Memory B cell (primary cell): ENCODE data around the gene SCFD2.
"Not testable (repeated sequence)": the region's sequence is repeated elsewhere in the genome, so short reads cannot be mapped to it uniquely, and the experiment has no call there.

ENCODE experiments used
- ATAC-seq: fragments of 150-1000 bp; cut with Tn5 transposase; 2 replicates; pipeline ENCODE4 v1.10.0; 2021; ENCODE audit warnings: low read depth, mild to moderate bottlenecking, moderate library complexity
- DNase-seq, 2 donors: peaks; one replicate each; pipeline ENCODE4 v3.0.0; 2022; ENCODE audit warnings: low spot score in 2 of 2
- H3K27ac Mint-ChIP-seq: one replicate; pipeline ENCODE4 v1.8.0; 2022; ENCODE audit warnings: mild to moderate bottlenecking, moderate library complexity, mixed read lengths
- H3K27me3 Mint-ChIP-seq: one replicate; pipeline ENCODE4 v1.8.0; 2022; ENCODE audit warnings: mixed read lengths
- H3K36me3 Mint-ChIP-seq: one replicate; pipeline ENCODE4 v1.8.0; 2022; ENCODE audit warnings: mild to moderate bottlenecking, mixed read lengths
- H3K4me1 Mint-ChIP-seq: one replicate; pipeline ENCODE4 v1.8.0; 2022; ENCODE audit warnings: mixed read lengths
- H3K4me3 Mint-ChIP-seq: one replicate; pipeline ENCODE4 v1.8.0; 2022; ENCODE audit warnings: mild to moderate bottlenecking, moderate library complexity, mixed read lengths
- H3K9me3 Mint-ChIP-seq: one replicate; pipeline ENCODE4 v1.8.0; 2022; ENCODE audit warnings: mixed read lengths

The SCFD2 gene

DNA sequence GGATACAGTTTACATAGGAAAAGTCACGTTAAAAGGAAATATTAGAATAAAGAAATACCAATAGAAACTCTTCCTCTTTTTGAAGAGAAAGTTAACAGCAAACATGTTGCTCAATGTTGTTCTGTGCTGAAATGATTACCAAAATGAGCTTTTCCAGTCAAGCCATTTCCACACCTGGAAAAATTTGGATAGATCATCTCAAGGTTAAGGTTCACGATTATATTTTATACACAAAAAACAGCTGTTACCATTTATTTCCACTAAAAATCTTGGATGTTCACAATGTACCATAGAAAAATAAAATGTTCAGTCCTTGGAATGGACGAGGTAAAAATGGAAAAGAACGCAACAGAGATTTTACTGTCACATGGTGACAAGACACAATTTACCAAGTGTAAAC, 218.7 kb downstream of the SCFD2 start:
- Mint-ChIP-seq H3K9me3 (peaks cover 1% of the 10 kb centered on the region), H3K27ac (no peak overlapping the region), H3K4me3 (no peak overlapping the region), H3K4me1 (peaks cover 2% of the 10 kb centered on the region), H3K36me3 (peaks cover 16% of the 10 kb centered on the region), H3K27me3 (no peaks in the 10 kb centered on the region)
- DNase-seq (no peak), ATAC-seq (no peak)

DNA sequence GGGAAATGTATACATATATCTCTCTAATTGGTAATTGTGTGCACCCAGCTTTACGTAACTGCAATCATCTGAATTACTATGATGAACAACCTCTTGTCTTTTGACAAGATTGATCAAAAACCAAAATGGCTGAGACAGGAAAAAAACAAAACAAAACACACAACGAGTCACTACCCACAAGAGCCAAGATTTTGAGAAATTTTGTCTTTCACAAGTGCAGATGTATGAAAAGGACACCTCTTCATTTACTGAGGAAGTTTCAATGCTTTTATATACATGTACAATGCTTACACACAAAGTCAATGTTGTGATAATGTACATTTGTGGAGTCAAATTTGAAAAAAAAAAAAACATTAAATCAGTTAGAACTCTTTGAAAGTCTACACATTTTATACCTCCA, 224.6 kb downstream of the SCFD2 start:
- H3K4me1 Mint-ChIP-seq = peaks cover 4% of the 10 kb centered on the region
- ATAC-seq (no peak), DNase-seq (no peak)
- H3K9me3 Mint-ChIP-seq = no peaks in the 10 kb centered on the region
- peaks cover 19% of the 10 kb centered on the region for H3K36me3 Mint-ChIP-seq
- H3K27me3 Mint-ChIP-seq = no peaks in the 10 kb centered on the region
- no peak overlapping the region for H3K4me3 Mint-ChIP-seq
- H3K27ac Mint-ChIP-seq = no peak overlapping the region

- not testable (repeated sequence) for H3K27me3 Mint-ChIP-seq, H3K9me3 Mint-ChIP-seq, ATAC-seq, DNase-seq, H3K27ac Mint-ChIP-seq, H3K4me1 Mint-ChIP-seq, H3K4me3 Mint-ChIP-seq
- H3K36me3 Mint-ChIP-seq = peaks cover 14% of the 10 kb centered on the region
These were observed 226.6 kb downstream of the SCFD2 start for GRCh38 chr4:53139256-53139655.

DNA sequence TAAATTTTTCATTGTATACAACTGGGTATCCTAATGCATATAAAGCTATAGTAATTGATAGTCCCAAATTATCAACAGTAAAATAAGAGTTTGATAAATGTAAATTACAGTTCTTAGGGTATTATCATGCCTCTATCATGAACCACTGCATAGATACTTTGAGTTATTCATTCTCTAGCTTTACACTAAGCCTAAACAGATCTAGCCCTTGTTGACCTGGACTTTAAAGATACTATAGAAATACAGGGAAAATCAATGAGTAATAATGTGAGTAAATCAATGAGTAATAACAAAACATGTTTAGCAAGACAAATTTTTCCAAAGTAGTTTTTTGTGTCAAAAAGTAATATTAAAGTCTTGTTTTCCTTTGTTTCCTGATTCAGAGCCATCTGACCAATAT, 228.4 kb downstream of the SCFD2 start:
- peaks cover 4% of the 10 kb centered on the region for H3K4me1 Mint-ChIP-seq
- H3K4me3 Mint-ChIP-seq = no peak overlapping the region
- DNase-seq (no peak), ATAC-seq (no peak)
- no peaks in the 10 kb centered on the region for H3K9me3 Mint-ChIP-seq
- H3K36me3 Mint-ChIP-seq = peaks cover 14% of the 10 kb centered on the region
- no peak overlapping the region for H3K27ac Mint-ChIP-seq
- H3K27me3 Mint-ChIP-seq = no peaks in the 10 kb centered on the region

DNA sequence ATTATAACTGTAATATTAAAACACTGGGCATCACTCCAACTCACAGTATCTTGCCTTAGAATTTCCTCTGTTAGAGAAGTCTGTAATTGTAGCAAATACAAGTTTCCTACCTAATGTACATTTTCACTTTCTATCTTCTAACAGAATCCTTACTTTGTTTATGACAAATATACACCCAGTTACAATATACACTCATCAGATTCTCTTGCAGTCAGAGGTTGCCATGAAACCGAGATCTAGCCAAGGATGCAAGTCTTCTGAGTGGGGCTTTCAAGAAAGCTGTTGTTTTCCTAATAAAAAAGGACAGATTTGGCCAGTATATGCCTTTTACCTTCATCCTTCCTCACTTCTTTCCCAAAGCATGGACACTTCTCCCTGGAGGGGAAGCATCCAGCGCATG, 228.9 kb downstream of the SCFD2 start:
- Mint-ChIP-seq H3K4me1 (peaks cover 4% of the 10 kb centered on the region), H3K36me3 (peaks cover 12% of the 10 kb centered on the region), H3K4me3 (no peak overlapping the region), H3K9me3 (no peaks in the 10 kb centered on the region), H3K27ac (no peak overlapping the region), H3K27me3 (no peaks in the 10 kb centered on the region)
- no peak for DNase-seq
- ATAC-seq = no peak

- no peak for DNase-seq
- Mint-ChIP-seq H3K27ac (no peak overlapping the region), H3K36me3 (peaks cover 10% of the 10 kb centered on the region), H3K9me3 (no peaks in the 10 kb centered on the region), H3K4me3 (no peak overlapping the region), H3K27me3 (no peaks in the 10 kb centered on the region), H3K4me1 (no peaks in the 10 kb centered on the region)
- no peak for ATAC-seq
These were observed 233.5 kb downstream of the SCFD2 start for GRCh38 chr4:53132132-53132891.

DNA sequence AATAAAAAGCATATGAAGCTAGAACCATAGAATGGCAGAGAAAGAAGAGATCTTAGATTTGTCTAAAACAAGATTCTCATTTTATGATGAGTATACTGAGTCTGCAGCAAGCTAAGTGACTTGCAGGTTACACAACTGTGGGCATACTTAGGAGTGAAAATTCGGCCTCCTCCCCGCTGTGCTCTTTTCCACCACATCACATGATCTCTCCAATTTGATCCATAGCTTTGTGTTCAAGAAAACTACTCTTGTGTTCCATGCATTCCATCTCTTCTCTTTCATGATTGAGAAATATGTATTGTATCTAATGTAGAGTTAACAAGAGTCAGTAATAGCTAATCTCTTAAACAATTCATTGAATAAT, 234.3 kb downstream of the SCFD2 start:
- Mint-ChIP-seq H3K27me3 (no peaks in the 10 kb centered on the region), H3K4me3 (no peak overlapping the region), H3K36me3 (peaks cover 9% of the 10 kb centered on the region), H3K4me1 (no peaks in the 10 kb centered on the region), H3K27ac (no peak overlapping the region), H3K9me3 (no peaks in the 10 kb centered on the region)
- DNase-seq = no peak
- ATAC-seq = no peak

DNA sequence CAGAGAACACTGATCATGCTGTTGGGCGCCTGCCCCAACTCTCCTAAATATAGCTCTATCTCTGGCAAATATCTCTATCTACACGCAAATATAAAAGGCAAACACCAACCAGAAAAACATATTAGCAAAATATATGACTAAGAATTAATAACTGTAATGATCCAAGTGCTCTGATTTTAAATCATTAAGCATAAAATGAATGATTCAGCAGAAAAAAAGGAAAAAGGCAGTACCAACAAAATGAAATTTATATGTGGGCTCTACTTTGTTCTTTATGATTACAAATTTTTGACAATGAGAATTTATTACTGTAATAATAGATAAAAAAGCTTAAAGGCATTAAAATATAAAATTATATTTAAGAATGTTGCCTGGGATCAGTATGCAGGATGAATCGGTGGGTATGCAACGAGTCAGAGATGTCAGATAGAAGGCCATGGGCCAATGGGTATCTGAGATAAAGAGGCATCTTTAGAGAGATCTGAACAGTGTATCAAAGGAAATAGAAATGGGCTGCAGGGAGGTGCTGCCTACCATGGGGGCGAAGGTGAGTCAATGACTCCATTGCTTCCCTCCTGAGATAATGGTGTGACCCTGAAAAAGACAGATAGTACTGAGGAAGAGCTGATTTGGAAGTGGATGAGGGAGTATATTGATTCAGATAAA, 234.8 kb downstream of the SCFD2 start:
- H3K27me3 Mint-ChIP-seq = no peaks in the 10 kb centered on the region
- no peak overlapping the region for H3K27ac Mint-ChIP-seq
- H3K36me3 Mint-ChIP-seq = peaks cover 10% of the 10 kb centered on the region
- H3K4me1 Mint-ChIP-seq = peaks cover under 1% of the 10 kb centered on the region
- no peak overlapping the region for H3K4me3 Mint-ChIP-seq
- DNase-seq (no peak), ATAC-seq (no peak)
- no peaks in the 10 kb centered on the region for H3K9me3 Mint-ChIP-seq

DNA sequence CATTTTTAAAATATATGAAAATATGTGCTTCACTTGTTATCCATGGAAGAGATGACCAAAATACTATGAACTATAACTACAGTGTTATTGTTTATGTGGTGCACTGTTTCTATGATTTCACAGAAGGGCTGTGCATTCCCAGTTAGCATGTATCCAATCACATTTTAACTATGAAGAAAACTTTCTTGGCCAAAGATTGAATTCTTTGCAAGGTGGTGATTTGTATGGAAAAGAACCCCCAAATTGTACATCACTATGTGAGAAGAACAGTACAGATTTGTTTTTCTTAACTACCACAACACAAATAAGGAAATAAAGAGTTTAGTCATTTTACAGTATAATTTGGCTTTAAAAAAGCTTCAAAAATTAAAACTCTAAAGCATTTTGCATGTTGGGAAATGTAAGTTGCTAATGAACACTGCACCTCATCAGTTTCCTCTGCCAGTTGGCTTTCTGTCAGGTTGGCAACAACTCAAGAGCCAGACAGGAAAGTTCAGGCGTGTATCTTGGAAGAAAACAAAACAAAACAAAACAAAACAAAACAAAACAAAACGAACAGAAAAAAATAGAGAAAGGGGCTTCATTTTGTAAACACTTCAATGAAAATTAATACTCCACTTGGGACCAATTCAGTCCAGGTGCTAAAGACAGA, 237.0 kb downstream of the SCFD2 start:
- DNase-seq = no peak
- Mint-ChIP-seq H3K36me3 (peaks cover 12% of the 10 kb centered on the region), H3K9me3 (no peaks in the 10 kb centered on the region), H3K4me1 (peaks cover 2% of the 10 kb centered on the region), H3K27ac (no peak overlapping the region), H3K4me3 (no peak overlapping the region), H3K27me3 (no peaks in the 10 kb centered on the region)
- ATAC-seq = no peak

GRCh38 chr4:53128231-53128630, 237.6 kb downstream of the SCFD2 start:
- H3K27me3 Mint-ChIP-seq = no peaks in the 10 kb centered on the region

DNA sequence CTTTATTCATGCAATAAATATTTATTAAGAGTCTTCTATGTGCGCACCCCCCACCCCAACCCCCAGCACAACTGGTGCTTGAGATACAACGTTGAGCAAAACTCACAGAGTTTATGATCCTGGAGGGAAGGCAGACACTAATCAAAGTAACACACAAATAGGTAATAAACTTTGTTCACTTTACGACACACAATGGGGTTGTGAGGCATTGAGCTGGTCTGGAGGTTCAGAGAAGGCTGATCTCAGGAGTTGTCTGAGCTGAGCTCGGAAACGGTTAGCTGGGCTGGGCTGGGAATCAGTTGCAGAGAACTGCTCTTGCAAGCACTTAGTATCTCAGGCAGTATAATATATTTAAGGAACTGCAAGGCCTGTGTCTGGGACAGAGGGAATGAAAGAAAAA, 238.5 kb downstream of the SCFD2 start:
- Mint-ChIP-seq H3K4me1 (peaks cover 2% of the 10 kb centered on the region), H3K4me3 (no peak overlapping the region), H3K27me3 (no peaks in the 10 kb centered on the region), H3K27ac (no peak overlapping the region), H3K9me3 (no peaks in the 10 kb centered on the region), H3K36me3 (peaks cover 9% of the 10 kb centered on the region)
- ATAC-seq (no peak), DNase-seq (no peak)

More at GRCh38 chr4:53128231-53128630, 237.6 kb downstream of the SCFD2 start:
- Mint-ChIP-seq H3K27ac (no peak overlapping the region), H3K36me3 (peaks cover 12% of the 10 kb centered on the region), H3K4me3 (no peak overlapping the region), H3K9me3 (no peaks in the 10 kb centered on the region), H3K4me1 (peaks cover 2% of the 10 kb centered on the region)
- ATAC-seq (no peak), DNase-seq (no peak)

GRCh38 chr4:53126099-53126498, 239.8 kb downstream of the SCFD2 start:
- Mint-ChIP-seq H3K4me3 (no peak overlapping the region), H3K4me1 (peaks cover 2% of the 10 kb centered on the region), H3K27ac (no peak overlapping the region), H3K27me3 (no peaks in the 10 kb centered on the region), H3K9me3 (no peaks in the 10 kb centered on the region), H3K36me3 (peaks cover 7% of the 10 kb centered on the region)
- DNase-seq (no peak), ATAC-seq (no peak)

DNA sequence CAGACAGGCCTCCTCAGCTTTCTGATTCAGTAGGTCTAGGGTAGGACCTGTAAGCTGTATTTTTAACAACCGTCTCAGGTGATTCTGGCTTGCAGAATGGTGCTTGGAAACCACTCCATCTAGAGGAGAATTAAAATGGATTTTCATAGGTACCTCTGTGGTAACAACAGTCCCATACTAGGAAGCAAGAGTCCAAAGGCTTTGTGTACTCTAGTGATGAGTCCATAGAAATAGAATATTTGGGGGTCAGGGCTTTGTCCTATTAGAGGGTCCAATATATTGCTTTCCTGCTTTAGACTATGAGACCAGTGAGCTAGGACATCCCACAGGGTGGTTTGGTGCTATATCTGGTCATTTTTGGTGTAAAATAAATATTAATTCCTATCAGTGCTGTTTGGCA, 242.0 kb downstream of the SCFD2 start:
- ATAC-seq = no peak
- Mint-ChIP-seq H3K27me3 (no peaks in the 10 kb centered on the region), H3K27ac (no peak overlapping the region), H3K4me3 (no peak overlapping the region), H3K9me3 (no peaks in the 10 kb centered on the region), H3K36me3 (peaks cover 7% of the 10 kb centered on the region), H3K4me1 (peaks cover 2% of the 10 kb centered on the region)
- no peak for DNase-seq

- Mint-ChIP-seq H3K27me3 (no peaks in the 10 kb centered on the region), H3K4me1 (peaks cover 2% of the 10 kb centered on the region), H3K27ac (no peak overlapping the region), H3K4me3 (no peak overlapping the region), H3K36me3 (peaks cover 8% of the 10 kb centered on the region), H3K9me3 (no peaks in the 10 kb centered on the region)
- DNase-seq (no peak), ATAC-seq (no peak)
These were observed 242.7 kb downstream of the SCFD2 start for GRCh38 chr4:53123171-53123570.
